Lower lobe of right lung (tissue), 2 donors: Measurements from ENCODE around the gene CEP135. TPM values are rescaled to one million over a fixed set of nuclear protein-coding genes. Genes with fewer than 3 reads are reported as not detected.

ENCODE experiments used
- ATAC-seq, 2 donors: fragments of 200-7000 bp; cut with Tn5 transposase; one replicate each; pipeline ENCODE4 v1.9.1; 2020 to 2022; ENCODE audit warnings: mild to moderate bottlenecking in 2 of 2, moderate library complexity in 2 of 2
- DNase-seq: peaks from one replicate; pipeline ENCODE4 v3.0.0-alpha.2; 2020
- H3K27ac ChIP-seq: fragments of 200-600 bp; one replicate; pipeline ENCODE4 v1.8.0; 2022
- H3K27me3 ChIP-seq: fragments of 200-600 bp; one replicate; pipeline ENCODE4 v1.8.0; 2022; ENCODE audit warnings: low read depth
- H3K36me3 ChIP-seq: fragments of 200-600 bp; one replicate; pipeline ENCODE4 v1.8.0; 2022; ENCODE audit warnings: mild to moderate bottlenecking
- H3K4me1 ChIP-seq: fragments of 200-600 bp; one replicate; pipeline ENCODE4 v1.8.0; 2022
- H3K4me3 ChIP-seq: fragments of 200-600 bp; one replicate; pipeline ENCODE4 v1.8.0; 2022; ENCODE audit warnings: mild to moderate bottlenecking
- H3K9me3 ChIP-seq: fragments of 200-600 bp; one replicate; pipeline ENCODE4 v1.8.0; 2022
- CTCF ChIP-seq: fragments of 200-600 bp; IDR thresholded peaks from one replicate; pipeline ENCODE4 v1.8.0; 2022; ENCODE audit warnings: antibody characterized with exemption, mild to moderate bottlenecking
- intact Hi-C: fragments of 100-400 bp; cut with DNase I; formaldehyde crosslinking; loops from one replicate; pipeline ENCODE4 v1.11.0; 2022
- total RNA-seq: library from RNA; stranded (reverse); fragmentation: NEBNext Ultra II Directional; extraction: Animal tissue kit (Norgen Biotek cat#: 25700); gene quantifications from one replicate; pipeline ENCODE4 v1.2.1, GENCODE V29; 2021
- donor health status: DM: no; HTN: yes; CAD: no; lungs with severe emphysema.

CEP135 gene
- total RNA-seq, 1 donor from 2014 or later: 8.2 TPM

GRCh38 chr4:56055991-56056390 is 107.2 kb downstream of the CEP135 start:
- no peak for TF ChIP-seq CTCF
- no peaks in the 10 kb centered on the region for H3K36me3 ChIP-seq
- H3K4me1 ChIP-seq: no peaks in the 10 kb centered on the region
- H3K9me3 ChIP-seq: no peaks in the 10 kb centered on the region
- intact Hi-C loops: no loop called here
- ATAC-seq (no peak), DNase-seq (no peak)
- no peak overlapping the region for H3K4me3 ChIP-seq
- no peak overlapping the region for H3K27ac ChIP-seq
- H3K27me3 ChIP-seq: peaks cover 25% of the 10 kb centered on the region

- Histone ChIP-seq H3K4me1 (no peaks in the 10 kb centered on the region), H3K27ac (no peak overlapping the region), H3K4me3 (no peak overlapping the region), H3K9me3 (no peaks in the 10 kb centered on the region), H3K27me3 (peaks cover 5% of the 10 kb centered on the region), H3K36me3 (no peaks in the 10 kb centered on the region)
- ATAC-seq: no peak
- intact Hi-C loops: no loop called here
- TF ChIP-seq CTCF: no peak
- DNase-seq: no peak
Measured at GRCh38 chr4:56058555-56058954, 109.8 kb downstream of the CEP135 start.

GRCh38 chr4:56060036-56060435 is 111.3 kb downstream of the CEP135 start:
- no peak overlapping the region for H3K27ac ChIP-seq
- no peak for TF ChIP-seq CTCF
- DNase-seq (no peak), ATAC-seq (no peak)
- no peak overlapping the region for H3K4me3 ChIP-seq
- H3K4me1 ChIP-seq: no peaks in the 10 kb centered on the region
- no peaks in the 10 kb centered on the region for H3K9me3 ChIP-seq
- H3K27me3 ChIP-seq: no peaks in the 10 kb centered on the region
- intact Hi-C loops: no loop called here
- H3K36me3 ChIP-seq: no peaks in the 10 kb centered on the region

- TF ChIP-seq CTCF: no peak
- no peaks in the 10 kb centered on the region for H3K36me3 ChIP-seq
- DNase-seq (no peak), ATAC-seq (no peak)
- no peaks in the 10 kb centered on the region for H3K9me3 ChIP-seq
- no peaks in the 10 kb centered on the region for H3K4me1 ChIP-seq
- intact Hi-C loops: no loop called here
- H3K27ac ChIP-seq: no peak overlapping the region
- H3K4me3 ChIP-seq: no peak overlapping the region
- H3K27me3 ChIP-seq: no peaks in the 10 kb centered on the region
Measured at GRCh38 chr4:56062106-56062505, 113.4 kb downstream of the CEP135 start.

- no peaks in the 10 kb centered on the region for H3K27me3 ChIP-seq
- no peaks in the 10 kb centered on the region for H3K36me3 ChIP-seq
- H3K27ac ChIP-seq: no peak overlapping the region
- TF ChIP-seq CTCF: no peak
- intact Hi-C loops: no loop called here
- ATAC-seq: no peak
- no peaks in the 10 kb centered on the region for H3K9me3 ChIP-seq
- H3K4me1 ChIP-seq: no peaks in the 10 kb centered on the region
- H3K4me3 ChIP-seq: no peak overlapping the region
- DNase-seq: no peak
Measured at GRCh38 chr4:56062526-56063145, 113.9 kb downstream of the CEP135 start.
